Measurements from ENCODE around the gene SMCP.

SMCP gene

GRCh38 chr1:152878042-152878441 is at the start of gene SMCP:
Gene SMCP (plus strand): TSS chr1:152878322. CDS start chr1:152884423, 6,101 bp downstream.
- DNase-seq = no peak

GRCh38 chr1:152836870-152837269 is 41.3 kb upstream of the SMCP start:
- DNase-seq = no peak

- no peak for DNase-seq
Observed at GRCh38 chr1:152842556-152842955, 35.6 kb upstream of the SMCP start, which contains the start of gene LCE6A. Gene LCE6A (plus strand): TSS chr1:152842856. CDS start chr1:152843521, 665 bp downstream.

- no peak for DNase-seq
Observed at GRCh38 chr1:152855661-152856060, 22.5 kb upstream of the SMCP start.

DNA sequence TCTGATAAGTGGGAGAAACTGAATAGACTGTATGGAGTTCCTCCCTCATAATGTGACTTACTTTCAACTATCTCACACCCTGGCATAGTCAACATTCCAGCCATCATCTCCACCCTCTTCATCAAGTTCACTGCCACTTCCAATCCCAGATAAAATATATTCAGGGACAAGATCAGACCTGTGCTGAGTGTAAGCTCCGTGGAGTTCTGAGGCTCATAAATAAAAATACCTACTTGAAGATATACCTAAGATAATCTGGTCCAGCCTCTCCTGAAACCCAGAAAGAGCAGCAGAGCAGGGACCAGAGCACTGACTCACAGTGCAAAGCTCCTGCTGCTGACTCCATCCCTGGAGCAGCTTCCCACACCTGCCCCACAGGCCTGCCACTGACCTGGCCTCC is 20.1 kb upstream of the SMCP start:
- DNase-seq = no peak

GRCh38 chr1:152859696-152860095 is 18.4 kb upstream of the SMCP start, which contains the start of gene LCE7A:
Gene LCE7A (plus strand): TSS chr1:152859996. CDS start chr1:152860698, 702 bp downstream.
- no peak for DNase-seq

DNA sequence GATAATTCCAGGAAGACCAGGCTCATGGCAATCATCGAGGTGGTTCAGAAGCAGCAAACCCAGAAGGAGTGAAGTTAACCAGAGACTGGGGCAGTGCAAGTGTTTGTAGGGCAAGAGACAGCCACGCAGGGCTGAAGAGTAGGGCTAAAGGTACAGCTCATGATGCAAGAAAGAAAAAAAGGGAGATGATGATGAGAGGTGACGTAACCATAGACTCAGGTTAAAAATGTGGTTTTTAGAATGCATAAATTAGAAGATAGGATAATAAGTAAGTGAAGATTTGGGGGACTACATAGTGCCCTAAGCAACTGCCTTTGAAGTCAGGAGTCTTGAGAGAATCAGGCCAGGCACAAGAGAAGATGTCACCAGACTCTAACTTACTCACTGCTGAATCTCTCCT is 18.0 kb upstream of the SMCP start:
- DNase-seq = no peak

DNA sequence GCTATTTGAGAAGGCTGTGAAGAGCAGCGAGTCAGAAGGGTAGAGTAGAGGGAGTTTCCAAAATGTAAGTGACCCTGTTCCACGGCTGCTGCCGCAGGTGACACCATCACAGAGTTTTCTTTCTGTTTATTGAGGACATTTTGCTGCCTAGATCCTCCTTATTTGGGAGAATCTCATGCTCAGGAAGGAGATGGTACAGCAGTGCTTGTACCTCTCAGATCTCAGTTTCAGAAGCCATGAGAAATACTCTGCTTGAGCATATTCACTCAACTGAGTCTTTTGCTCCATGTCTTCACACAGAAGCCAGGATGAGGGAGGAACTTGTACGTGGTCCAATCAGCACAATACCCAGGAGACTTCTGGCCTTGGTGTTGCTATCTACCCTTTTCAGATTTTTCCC is 16.7 kb upstream of the SMCP start:
- no peak for DNase-seq

DNA sequence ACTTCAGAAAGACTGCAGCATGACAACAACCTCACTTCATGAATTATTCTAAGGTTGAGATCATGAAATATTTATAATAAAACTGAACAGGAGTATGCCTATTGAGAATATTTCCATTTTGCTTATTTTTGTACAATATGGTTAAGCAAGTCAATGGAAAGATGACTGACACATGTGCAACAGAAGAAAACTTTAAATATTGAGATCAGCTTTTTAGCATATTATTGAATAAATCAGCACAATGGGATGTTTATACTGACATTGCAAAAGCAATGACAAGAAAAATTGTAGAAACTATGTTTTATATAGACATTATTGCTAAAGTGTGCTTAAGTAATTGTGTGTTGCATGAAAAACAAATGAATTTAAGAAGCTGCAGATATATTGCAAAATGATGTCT is 13.7 kb upstream of the SMCP start:
- DNase-seq = no peak

DNA sequence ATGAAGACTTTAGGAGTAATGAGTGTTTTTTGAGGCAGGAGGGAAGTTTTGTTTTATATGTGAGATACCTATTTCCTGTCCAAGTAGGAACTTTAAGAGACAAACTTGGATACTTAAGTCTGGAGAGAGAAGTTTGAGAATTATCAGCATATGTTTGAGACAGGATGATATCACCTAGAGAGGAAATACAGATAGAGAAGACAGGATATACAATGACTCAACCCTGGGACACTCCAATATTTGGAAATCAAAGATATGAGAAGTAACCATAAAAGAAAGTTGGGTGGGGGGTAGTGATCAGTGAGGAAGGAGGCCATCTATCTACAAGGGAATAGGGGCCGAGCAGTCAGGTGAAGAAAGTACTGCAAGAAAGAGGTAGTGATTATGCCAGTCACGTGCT is 11.8 kb upstream of the SMCP start:
- DNase-seq = no peak

DNA sequence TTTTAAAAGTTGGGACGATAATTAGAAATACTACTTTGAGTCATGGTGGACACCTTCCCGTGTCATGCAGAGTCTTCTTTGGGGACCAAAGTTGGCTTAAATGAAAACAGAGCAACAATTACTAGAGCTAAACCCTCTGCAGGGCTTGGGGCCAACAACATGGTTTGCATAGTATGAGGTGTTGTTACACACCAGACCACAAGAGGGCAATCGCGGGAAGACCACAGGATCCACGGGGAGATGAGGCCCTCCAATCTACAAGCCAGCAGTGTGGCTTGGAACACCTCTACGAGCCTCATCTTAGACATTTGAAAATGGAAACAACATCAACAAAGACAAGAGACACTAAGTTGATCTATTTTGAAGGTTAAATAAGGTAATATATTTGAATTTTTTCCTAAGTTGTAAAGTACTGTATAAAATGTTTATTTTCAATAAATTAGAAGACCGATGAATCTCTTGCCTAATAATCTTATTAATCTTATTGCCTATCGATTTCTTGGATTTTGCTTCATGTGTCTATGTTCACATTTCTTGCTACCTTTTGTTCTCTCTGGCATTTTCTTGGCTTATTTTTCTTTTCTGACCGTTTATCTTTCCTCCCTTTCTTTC is 8.2 kb upstream of the SMCP start:
- DNase-seq = peak; percentile 52

DNA sequence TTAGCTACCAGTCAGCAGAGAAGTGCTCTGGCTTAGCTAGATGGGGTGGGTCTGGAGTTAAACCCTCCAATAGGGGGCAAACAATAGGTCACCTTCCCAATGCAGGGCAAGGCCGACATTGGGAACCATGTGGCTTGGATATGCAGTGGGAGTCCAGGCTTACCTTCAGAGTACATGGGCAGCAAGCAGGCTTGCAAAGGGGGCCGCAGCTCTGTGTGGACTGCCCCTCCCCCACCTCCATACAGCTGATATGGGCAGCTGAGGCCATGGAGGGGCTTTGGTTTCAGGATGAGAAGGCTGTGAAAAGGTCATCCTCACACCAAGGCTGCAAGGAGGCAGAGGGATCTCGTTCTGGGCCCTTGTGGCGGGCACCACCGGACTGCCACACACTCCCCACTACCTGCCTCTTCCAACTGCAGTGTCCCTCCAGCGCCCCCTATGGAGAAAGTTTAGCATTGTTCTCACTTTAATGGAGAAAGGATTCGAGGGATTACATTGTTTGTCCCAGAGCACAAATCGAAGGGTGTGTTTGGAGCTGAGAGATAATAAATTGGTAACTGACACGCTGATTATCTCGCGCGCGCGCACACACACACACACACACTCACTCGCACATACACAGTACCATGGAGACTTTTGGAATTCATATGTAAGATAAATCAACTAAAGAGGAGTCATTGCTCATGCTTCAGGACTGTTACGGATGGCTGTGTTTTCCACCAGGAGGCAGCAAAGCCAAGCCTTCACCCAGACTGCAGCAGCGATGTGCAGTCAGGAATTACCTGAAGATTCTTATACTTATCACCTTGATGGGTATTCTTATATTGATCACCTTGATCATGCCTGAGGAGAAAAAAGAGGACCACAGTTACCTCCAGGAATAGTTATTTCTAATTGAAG is 7.0 kb upstream of the SMCP start:
- DNase-seq = no peak

DNA sequence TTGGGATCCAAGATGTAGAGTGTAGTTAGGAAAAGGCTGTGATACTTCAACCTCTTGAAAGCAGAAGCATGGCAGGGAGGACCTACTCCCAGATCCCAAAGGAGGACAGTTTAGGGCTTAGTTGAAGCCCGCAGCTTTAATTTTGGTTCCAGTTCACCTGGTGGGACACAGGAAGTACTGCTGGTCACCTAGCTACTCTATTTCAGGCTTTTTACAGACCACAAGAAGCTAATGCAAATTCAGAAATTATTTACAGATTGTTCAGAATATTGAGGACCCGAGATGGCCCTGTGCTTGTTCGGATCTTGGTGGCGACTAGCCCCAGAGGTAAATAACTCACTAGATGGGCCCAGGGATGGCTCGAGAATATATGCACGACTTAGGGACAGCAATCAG is 6.4 kb upstream of the SMCP start:
- DNase-seq = no peak

DNA sequence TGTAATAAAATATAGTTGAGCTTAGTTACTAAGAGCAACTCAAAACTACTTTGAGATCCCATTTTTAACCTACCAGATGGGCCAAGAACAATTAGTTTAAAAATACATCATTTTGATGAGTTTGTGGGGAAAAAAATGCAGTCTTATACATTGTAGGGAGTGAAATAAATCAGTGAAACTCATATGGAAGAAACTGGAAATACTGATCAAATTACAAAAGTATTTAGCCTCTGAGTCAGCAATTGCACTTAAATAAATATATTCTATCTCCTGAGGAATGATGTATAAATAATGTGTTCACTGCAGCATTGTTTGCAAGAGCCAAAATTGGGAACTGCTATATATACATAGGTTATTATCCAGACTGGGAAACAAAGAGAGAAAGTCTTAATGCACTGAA is 4.6 kb upstream of the SMCP start:
- no peak for DNase-seq

GRCh38 chr1:152876827-152877226 is 1.3 kb upstream of the SMCP start:
- DNase-seq = no peak

DNA sequence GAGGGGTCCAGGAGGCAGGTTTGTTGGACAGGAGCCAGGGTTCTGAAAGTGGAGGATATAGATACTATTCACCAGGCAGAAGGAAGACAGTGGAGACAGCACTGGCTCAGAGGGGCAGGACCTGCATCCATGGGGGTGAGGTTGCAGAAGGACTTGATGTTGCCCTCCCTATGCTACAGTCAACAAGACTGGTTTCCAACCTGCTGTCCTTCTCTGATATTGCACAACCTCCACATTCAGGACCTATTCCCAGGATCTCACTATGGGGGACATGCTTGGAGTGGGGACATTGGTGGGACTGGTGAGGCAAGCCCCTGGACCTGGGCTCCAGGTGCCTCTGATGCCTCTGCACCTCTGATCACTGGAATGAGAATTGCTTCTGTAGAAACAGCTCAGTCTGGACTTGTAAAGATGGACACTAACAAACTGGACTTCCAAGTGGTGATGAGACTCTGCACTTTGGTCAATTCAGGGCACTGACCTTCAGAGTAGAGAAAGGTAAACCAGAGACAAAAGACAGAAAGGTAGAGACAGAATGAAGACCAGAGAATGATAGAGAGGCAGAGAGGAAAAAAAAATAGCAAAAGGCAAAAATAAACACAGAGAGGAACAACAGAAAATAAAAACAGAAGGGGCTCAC is 1.6 kb downstream of the SMCP start:
- DNase-seq = no peak

DNA sequence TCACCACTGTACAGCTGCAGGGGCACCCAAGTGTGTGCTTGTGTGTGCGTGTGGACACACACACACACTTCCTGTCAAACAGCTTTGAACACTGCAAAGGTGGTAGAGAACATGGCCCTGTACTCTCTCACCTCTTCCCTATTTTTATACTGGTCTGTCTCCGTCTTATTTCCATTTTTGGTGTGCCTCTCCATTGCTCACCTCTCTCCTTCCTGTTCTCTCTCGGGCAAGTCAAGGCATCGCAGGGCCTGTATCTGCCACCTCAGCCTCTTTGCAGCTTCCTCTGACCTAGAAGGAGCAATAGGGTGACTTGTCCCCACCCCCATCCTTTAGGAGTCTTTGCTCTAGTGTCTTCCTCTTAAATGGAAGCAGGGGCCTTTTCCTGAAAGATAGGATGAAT is 2.2 kb downstream of the SMCP start:
- DNase-seq = no peak

GRCh38 chr1:152880907-152881306 is 2.8 kb downstream of the SMCP start:
- no peak for DNase-seq

- no peak for DNase-seq
Observed at GRCh38 chr1:152884085-152884484, 6.0 kb downstream of the SMCP start.

DNA sequence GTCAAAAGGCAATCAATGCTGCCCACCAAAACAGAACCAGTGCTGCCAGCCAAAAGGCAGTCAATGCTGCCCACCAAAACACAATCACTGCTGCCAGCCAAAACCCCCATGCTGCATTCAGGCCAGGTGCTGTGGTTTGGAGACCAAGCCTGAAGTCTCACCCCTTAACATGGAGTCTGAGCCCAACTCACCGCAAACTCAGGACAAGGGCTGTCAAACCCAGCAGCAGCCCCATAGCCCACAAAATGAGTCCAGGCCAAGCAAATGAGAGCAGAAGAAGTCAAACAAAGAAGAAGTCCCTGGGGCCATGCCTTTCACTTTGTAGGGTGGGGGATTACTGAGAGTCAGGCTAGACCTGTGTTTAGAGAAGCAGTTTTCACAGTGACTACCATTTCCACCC is 6.4 kb downstream of the SMCP start:
- DNase-seq = no peak

DNA sequence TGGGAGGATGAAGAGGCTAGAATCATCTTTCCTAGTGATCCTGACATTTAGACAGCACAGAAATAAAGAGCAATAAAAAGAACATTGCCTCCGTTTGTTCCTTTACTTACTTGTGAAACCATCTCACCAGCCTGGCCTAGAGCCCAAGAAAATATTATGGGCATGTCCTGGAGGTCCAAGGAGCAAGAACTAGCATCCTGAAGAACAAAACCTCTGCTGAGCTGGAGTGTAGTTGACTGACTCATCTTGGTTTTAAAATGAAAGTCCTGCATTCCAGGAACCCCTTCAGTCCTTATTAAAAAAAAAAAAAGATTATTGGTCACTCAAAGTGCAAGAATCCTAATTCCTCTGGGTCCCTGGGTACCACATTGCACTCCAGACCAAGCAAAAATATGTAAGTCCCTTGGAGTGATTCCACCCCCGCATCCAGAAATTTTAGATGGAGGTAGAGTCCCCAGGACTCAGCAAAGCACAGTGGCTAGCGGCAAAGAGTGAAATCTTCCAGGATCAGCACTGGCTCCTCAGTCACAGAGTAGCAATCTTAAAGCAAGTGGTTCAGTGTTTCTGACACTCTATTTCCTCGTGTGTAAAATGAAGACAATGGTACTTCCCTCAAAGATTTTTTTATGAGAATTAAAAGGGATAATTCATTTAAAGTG is 7.0 kb downstream of the SMCP start:
- DNase-seq = no peak

DNA sequence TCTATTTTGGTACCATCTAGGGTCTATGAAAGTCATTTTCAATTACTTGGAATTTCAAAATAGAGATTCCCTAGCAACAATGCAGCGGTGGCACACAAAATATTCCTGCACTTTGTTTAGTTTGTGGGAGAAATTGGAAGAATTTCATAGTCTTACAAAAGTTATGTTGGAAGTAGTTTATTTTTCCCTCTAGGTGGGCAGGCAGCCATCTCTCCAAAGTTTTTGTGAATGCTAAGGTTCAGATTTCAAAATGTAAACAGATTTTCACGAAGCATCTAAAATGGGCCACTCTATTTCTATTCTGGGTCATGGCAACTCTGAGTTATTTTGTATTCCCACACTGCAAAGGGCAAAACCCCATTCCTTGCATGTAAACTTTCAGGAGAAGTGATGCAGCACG is 8.0 kb downstream of the SMCP start:
- no peak for DNase-seq

- no peak for DNase-seq
Observed at GRCh38 chr1:152886758-152887409, 8.8 kb downstream of the SMCP start.
